Hematopoietic multipotent progenitor cell treated with erythropoietin and hydrocortisone succinate and interleukin-3 and kit ligand, for 15 days (in vitro differentiated cells): ENCODE measurements around the gene NPHS1.

Experiments used
- DNase-seq: peaks from one replicate; pipeline ENCODE4 v3.0.0-alpha.2; 2015; ENCODE audit warnings: low spot score

The NPHS1 gene

DNA sequence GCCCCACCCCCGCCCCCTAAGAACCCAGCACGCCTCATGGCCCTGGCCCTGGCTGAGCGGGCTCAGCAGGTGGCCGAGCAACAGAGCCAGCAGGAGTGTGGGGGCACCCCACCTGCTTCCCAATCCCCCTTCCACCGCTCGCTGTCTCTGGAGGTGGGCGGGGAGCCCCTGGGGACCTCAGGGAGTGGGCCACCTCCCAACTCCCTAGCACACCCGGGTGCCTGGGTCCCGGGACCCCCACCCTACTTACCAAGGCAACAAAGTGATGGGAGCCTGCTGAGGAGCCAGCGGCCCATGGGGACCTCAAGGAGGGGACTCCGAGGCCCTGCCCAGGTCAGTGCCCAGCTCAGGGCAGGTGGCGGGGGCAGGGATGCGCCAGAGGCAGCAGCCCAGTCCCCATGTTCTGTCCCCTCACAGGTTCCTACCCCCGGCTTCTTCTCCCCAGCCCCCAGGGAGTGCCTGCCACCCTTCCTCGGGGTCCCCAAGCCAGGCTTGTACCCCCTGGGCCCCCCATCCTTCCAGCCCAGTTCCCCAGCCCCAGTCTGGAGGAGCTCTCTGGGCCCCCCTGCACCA is 65.0 kb downstream of the NPHS1 start:
- no peak for DNase-seq

GRCh38 chr19:35786299-35787160 is 65.8 kb downstream of the NPHS1 start:
- no peak for DNase-seq

DNA sequence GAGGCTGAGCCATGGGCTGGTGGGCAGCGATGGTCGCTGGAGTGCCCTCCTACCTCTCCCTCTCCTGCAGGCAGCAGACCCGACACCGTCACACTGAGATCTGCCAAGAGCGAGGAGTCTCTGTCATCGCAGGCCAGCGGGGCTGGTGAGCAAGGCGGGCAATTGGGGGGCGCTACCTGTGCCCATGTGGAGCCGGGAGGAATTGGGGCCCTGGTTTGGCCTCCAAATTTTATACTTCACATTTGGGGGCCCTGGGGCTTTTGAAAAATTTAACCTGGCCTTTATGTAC is 67.0 kb downstream of the NPHS1 start:
- DNase-seq, result no peak

DNA sequence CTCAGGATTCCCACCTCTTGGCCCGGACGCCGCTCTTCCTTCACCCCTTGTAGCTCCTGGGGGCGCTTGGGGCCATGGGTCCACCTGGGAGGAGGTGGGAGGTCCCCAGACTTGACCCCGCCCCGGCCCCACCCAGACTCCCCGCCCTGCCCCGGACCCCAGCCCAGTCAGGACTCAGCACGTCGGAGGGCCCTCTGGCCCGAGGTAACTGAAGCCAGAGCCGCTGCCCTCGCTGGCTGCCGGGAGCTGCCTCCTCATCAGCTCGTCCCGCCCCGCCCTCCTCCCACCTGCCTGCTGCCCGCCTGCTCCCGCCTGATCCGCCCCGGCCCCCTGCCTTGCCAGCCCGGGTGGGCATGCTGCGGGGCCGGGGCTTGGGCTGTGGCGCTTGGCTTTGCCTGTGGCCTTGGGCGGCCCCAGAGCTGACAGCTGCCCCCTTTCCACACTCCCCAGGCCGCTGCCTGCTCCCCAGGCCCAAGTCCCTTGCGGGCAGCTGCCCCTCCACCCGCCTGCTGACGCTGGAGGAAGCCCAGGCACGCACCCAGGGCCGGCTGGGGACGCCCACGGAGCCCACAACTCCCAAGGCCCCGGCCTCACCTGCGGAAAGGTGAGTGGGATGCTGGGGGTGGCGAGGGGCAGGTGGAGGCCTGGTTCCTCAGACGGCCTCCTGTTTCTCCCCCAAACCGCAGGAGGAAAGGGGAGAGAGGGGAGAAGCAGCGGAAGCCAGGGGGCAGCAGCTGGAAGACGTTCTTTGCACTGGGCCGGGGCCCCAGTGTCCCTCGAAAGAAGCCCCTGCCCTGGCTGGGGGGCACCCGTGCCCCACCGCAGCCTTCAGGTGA is 67.6 kb downstream of the NPHS1 start:
- no peak for DNase-seq

GRCh38 chr19:35783469-35784434 is 68.6 kb downstream of the NPHS1 start:
- DNase-seq, result no peak

DNA sequence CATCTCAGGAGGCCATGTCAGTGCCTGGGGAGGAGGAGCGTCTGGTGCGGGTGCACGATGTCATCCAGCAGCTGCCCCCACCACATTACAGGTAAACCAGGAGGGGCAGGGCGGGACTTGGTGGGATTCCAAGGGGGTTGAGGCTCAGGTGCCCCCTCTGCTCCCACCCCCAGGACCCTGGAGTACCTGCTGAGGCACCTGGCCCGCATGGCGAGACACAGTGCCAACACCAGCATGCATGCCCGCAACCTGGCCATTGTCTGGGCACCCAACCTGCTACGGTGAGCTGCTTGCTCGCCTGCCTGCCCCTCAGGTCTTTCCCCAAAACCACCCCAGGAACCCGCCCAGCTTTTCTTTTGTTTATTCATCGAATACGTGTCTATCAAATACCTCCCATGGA is 69.7 kb downstream of the NPHS1 start:
- no peak for DNase-seq

DNA sequence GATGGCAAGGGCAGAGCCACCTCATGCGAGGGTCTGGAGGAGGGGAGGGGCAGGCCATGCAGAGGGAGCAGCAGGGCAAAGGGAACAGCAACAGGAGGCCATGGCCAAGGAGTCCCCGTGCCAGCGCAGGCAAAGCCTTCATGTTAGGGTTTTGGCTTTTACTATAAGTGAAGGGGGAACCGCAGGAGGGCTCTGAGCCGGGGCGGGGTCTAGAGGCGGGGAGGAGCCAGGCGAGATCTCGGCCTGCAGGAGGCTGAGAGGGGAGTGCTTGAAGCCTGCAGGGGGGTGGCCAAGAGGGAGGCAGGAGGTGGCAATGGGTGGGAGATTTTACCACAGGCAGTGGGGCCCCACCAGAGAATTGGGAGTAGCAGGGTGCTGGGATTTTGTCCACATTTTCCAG is 70.7 kb downstream of the NPHS1 start:
- no peak for DNase-seq

DNA sequence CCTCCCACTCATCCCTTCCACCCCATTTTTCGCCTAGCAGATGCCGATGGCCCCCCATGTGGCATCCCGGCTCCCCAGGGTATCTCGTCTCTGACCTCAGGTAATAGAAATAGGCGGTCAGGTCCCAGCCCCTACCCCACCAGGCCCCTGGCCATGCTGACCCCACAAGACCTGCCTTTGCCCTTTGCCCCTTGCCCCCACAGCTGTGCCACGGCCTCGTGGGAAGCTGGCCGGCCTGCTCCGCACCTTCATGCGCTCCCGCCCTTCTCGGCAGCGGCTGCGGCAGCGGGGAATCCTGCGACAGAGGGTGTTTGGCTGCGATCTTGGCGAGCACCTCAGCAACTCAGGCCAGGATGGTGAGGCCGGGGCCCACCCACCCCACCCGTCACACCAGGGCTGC is 71.6 kb downstream of the NPHS1 start:
- no peak for DNase-seq

DNA sequence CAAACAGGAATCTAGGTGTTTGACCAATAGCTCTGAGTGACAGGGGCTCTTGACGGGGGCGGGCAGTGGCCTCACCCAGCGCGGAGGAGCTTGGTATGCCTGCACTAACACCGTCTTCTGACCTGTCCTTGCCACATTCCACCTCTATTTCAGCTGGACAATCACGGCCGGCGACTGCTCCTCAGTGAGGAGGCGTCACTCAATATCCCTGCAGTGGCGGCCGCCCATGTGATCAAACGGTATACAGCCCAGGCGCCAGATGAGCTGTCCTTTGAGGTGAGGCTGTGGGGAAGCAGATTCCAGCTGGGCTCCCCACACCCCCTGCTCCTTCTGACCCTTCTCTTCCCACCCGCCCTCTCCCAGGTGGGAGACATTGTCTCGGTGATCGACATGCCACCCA is 72.2 kb downstream of the NPHS1 start:
- DNase-seq, result no peak

GRCh38 chr19:35779033-35779432 is 73.3 kb downstream of the NPHS1 start:
- no peak for DNase-seq

DNA sequence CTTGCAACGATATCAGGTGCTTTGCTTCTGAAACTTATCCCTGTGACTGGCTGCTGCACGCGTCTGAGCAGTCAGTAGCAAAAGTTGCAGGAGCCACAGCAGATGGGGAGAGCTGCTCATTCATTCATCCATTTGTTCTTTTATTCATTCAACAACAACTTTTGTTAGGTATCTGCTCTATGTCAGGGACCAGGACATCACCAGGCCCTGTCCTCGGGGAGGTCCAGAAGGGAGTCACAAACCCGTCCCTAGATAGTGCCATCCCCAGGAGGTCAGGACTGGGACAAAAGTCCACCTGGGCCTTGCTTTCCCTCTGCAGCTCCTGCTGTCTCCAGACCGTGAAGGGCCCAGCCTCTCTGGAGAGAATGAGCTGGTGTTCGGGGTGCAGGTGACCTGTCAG is 74.3 kb downstream of the NPHS1 start:
- no peak for DNase-seq

- DNase-seq, result no peak
Measured at GRCh38 chr19:35777086-35777841, 75.0 kb downstream of the NPHS1 start.

DNA sequence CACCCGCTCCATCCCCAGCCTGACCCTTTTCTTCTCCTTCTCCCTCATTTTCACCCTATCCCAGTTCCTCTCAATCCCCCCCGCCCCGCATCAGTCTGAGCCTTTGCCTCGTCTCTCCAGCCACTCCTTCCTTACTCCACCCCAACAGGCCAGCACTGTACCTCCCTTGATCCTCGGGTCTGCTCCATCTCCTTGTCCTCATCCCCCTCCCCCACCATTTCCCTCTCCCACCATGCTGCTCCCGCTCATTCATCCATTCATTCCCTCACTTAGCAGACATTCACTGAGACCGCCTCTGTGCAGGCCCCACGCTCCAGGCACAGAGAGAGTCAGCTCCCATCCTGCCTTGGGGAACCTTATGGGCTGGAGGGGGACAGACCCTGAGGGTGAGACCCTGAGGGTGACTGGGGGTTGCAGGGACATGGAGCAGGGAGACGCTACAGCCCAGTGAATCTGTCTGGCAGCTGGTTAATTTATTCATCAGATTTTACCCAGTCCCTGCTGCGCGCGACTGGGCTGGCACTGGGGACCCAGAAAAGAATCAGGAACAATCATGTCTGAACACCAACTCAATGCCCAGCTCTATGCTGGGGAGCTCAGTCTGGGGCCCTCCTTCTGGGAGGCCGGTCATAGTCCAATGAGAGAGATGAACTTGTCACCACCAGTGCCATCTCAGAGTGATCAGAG is 76.1 kb downstream of the NPHS1 start:
- DNase-seq, result no peak
